GM18519 (cell line): ENCODE measurements around the gene GPBAR1.

ENCODE experiments used
- ATAC-seq: cut with Tn5 transposase; IDR thresholded peaks from one replicate; pipeline ENCODE4 v1.9.1; 2021; ENCODE audit warnings: mild to moderate bottlenecking, moderate library complexity; ENCODE audit not compliant: unreplicated experiment, low FRiP score

The GPBAR1 gene

DNA sequence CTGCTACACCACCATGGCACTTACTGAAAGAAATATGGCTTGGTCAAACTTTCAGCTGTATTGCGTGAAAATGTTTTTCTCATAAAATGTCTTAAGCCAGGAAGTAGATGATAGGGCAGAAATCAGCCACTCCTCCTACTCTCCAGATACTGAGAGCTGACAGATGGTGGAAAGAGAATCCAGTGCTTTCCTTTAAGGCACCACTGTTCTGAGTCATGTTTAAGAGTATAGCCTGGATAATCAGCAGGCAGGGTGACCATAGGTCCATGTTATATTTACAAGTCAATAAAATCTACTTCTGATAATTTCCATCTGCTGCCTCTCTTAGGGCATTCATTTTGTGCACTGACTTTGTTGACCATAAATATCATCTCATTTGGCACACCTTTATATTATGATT, 21.9 kb upstream of the GPBAR1 start:
- ATAC-seq, result no peak

DNA sequence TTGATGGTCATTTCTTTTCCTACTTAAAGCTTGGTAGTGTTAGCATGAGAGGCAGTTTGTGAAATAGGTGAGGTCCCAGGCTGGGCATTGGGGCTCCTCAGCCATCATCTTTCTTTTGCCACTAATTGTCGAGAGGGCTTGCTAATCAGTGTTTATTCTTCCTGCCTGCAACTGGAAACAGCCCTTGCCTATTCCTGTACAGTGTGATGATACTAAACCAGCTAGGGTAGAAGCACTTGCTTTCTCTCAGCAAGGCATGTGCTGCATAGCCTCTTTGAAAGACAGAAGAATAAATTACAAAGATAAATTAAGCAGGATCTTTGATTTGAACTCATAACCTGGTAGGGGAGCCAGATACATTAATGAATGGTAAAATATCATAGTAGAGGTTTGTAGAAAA, 16.6 kb upstream of the GPBAR1 start:
- no peak for ATAC-seq

DNA sequence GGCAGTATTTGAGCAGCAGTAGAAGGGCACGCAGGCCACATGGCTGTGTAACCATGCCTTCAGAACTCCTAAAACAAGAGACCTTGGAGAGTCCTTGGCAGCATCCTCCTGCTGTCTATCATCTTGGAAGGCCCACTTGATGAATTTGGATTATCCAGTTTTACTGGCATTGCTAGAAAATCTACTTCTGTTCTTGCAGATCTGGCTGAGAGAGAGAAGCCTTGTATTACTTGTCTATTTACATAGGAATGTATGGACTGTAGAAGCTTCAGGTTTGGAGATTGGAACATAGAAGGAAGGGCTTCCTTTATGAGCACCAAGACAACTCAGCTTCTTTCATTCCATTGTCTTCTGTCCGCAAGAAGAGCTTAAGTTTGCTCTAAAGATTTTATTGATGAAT, 16.1 kb upstream of the GPBAR1 start:
- no peak for ATAC-seq

DNA sequence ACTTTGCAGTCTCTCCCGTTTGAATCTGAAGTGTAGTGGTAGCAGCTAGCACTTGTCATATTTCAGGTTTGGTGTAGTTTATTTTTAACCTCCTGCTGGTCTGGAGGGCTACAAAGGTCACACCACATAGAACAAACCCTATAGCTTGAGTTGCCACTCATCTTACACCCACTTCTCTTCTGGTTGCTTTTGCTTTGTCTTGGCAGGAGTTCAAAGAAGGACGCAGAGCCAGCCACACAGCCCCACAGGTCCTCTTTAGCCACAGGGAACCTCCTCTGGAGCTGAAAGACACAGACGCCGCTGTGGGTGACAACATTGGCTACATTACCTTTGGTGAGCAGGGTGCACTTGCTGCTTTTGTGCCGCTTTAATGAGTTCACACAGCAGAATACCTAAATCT, 15.6 kb upstream of the GPBAR1 start:
- ATAC-seq, result no peak

DNA sequence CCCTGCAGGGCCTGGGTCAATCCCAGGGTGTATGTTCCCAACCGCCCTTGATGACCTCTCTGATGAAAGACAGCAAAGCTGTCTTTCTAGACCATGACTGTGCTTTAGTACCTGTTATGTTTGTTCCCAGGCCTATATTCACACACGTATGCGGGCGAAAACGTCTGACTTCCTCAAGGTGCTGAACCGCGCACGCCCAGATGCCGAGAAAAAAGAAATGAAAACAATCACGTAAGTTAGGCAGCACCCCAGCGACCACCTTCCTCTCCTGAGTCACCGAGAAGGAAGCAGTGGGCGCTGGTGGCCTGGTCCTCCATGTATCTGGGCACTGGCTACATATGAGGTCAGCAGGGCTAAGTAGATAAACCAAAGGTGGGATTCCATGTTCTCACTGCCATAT, 11.1 kb upstream of the GPBAR1 start:
- no peak for ATAC-seq

DNA sequence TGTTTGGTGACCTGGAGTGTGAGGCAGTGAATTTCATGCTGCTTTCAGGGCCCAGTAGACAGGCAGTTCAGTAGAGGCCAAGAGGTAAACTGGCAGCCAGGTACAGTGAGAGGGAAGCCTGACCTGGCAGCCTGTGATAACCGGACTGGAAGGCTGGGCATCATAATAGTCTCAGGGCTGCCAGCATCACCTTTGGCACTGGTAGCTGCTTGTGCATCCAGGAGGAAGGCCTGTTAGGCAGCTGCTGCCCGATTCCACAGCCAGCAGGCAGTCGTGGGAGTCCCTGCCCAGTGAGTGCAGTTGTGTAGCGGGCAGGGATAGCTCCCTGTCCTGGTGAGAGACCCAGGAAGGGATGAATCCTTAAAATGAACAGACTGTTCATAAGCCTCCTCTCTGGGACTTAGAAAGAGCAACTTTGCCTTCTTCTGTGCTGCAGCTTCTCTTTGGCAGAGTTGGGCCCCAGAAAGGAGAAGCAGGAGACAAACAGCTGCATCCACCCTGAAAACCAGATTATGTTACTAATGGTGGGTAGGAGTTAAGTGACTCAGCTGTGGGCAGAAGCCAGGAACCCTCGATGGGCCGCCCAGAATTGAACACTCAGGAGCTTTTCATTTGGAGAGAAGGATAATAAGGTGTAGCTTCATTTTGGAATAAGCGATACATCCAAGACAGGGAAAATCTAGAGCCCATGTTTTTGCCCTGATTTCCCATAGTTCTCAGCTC, 8.1 kb upstream of the GPBAR1 start:
- no peak for ATAC-seq

DNA sequence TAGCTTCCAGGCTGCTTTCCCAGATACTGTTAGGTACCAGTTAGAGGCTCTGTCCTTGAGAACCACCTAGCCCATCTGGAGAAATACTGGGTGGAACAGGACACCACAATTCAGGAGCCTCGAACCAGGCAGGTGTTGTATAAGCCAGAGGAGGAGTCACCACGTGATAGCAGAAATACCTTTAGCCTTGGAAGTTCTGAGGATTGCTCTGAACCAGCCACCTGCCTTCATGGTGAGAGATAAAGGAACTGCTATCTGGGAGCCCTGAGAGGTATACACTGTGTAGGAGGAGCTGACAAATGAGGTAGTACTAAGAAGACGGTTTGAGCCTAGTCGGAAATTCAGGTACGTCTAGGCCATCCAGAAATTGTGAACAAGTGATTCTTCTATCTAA, 7.6 kb upstream of the GPBAR1 start:
- ATAC-seq, result no peak

DNA sequence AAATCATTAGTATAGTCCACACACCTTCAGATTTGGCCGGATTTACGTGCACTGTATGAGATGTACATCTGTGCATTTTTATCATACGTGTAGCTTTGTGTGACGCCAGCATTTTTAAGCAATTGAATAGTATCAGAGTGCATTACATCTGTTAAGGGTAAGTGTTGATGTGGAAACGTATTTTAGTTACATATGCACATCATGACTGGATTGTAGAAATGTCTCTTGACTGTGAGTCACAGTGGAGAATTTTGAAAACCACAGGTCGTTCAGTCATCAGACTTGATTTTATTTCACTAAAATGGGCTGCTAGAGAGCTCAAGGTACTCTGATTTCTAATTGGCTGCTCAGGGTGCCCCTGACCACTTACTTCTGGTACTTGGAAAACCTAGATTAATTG, 5.4 kb upstream of the GPBAR1 start:
- no peak for ATAC-seq

DNA sequence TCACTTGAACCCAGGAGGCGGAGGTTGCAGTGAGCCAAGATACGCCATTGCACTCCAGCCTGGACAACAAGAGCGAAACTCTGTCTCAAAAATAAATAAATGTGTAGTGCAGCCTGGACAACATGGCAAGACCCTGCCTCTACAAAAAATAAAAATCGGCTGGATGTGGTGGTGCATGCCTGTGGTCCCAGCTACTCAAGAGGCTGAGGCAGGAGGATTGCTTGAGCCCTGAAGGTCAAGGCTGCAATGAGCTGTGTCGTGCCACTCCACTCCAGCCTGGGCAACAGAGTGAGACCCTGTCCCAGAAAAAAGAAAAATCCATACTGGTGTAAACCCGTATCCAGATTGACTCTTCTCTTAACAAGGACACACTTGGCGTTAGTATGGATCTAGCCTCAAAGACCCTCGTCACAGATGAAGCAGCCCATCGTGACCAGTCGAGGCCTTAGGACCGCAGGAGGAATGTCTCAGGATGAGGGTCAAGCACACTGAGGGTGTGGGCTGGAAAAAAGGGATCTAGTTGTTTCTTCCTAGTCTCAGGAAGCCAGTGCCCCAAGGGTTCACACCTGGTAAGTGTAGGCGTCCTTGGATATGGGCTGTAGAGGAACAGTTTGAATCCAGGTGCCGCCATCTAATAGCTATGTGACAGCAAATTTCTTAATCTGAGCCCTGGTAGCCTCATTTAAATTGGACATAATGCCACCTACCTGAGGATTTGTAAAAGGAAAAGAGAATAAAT, 4.0 kb upstream of the GPBAR1 start:
- no peak for ATAC-seq

DNA sequence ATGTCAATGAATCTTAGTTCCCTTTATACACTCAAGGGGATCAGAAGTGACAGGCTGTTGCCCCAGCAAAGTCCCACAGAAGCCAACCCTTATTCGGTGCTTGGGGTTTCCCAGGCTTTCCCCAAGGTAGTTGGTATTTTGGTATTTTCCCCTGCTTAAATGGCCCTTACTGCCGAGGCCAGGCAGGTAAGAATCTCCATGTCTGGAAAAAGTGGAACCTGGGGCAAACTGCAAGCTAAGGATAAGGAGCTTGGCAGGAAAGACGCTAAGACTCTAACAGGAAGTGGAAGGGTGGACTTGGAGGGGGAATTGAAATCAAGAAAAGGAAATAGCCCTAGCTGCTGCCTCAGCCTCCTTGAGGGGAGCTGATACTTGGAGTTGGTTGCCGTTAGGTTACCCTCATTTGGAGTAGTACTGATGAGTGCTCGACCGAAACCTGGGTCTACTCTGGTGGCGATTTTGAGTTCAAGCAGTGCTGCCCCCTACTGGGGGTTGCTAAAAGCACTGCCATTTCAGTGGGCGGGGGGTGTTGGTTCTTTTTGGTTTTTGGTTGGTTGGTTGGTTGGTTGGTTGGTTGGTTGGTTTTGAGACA, 3.3 kb upstream of the GPBAR1 start:
- ATAC-seq, result peak; percentile 76

DNA sequence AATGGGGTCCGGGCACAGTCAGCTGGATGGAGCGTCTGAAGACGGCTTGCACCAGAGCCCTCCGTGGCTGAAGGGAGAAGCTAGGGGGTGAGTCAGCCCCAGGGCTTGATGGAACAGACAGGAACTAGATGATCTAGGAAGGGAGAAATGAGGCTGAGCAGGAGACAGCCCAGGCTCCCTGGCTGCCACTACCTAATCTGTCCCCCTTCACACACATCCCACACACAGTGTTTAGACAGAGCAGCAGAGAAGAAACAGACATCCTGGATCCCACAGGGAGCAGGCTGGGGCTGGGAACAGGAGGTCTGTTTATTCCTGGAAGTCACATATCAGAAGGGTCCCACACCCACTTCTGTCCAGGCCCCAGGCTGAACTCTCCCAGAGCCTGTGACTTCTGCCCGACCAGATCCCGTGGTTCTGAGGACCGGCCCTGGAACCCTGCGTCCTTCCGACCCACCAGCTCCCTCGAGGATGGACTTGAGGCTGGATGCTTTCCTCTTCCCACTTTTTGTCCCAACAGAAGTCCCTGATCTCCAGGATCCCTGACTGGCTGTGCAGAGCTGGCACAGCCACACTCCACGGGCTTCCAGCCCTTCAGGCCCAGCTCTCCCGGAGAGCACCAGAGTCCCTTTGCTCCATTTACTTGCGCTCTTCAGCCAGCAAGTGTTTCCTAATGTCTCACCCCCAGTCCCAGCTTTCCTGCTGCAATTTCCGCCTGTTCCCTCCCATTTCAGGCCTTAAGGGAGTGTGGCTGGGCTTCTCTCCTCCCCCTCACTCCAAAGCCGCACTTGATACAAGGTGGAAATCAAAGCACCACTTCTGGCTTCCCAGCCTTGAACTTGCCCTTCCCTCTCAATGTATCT, 1.5 kb upstream of the GPBAR1 start:
- no peak for ATAC-seq

DNA sequence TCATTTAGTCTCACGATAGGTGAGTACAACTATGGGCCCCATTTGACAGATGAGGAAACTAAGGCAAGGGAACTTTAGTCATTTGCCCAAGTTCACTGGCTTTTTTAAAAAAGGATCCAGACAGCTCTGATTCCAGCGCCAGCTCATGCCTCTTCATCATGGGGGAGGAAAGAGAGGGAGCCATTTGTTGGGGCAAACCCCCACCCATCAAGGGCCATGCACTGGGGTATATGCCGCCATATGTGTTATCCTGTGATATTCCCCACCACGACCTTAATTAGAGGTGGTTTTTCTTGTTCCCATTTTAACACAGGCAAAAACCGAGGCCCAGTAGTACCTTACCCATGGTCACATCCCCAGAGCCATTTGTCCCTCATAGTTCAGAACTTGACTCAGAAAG, 649 bp upstream of the GPBAR1 start:
- no peak for ATAC-seq

DNA sequence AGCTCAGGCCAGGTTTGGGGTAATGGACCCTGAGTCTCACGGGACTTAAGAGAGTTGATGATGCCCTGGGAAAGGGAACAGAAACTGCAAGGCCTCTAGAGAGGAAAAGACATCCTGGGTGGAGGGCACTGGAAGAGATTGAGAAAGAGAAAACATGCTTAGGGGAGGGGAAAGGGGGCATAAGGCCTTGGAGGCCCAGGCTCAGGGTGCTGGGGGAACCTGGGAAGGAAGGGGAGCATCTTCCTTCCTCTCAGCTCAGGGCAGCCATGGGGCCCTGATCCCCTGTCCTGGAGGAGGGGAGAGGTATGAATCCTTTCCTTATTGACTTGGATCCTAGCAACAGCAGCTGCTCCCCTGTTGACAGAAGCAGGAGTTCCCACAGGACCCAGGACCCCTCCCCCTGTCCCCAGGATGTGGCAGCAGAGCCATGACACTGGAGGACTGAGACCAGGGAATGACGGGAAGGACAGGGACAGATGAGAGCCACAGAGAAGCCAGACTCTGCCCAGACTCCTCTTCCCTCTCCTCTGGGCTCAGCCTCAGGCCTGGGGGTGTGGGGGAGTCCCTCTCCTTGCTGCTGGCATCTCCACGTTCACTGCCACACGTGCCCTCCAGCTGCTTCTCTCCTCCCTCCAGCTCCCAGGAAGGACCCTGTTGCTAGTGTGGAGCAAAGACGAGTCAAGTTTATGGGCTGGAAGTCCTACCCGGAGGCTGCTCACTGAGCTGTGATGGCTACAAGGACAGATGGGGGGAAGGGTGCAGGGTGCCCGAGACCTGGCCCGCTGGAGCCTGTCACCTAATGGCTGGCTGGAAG, 815 bp downstream of the GPBAR1 start:
- no peak for ATAC-seq

DNA sequence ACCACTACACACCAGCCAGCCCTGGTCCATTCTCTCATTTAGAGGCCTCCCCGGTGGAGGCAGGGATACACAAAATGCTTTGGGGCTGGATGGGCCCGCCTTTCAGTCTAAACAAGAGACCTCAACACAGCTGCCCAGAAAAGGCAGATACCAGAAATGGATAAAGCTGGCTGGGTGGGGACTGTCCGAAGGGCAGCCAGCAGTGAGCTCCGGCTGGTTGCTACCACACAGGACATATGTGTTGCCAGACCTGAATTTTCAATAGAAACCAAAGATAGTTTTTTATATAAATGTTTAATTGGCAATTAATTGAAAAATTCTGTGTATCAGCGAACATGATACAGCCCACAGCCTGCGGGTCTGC, 1.4 kb downstream of the GPBAR1 start:
- no peak for ATAC-seq

DNA sequence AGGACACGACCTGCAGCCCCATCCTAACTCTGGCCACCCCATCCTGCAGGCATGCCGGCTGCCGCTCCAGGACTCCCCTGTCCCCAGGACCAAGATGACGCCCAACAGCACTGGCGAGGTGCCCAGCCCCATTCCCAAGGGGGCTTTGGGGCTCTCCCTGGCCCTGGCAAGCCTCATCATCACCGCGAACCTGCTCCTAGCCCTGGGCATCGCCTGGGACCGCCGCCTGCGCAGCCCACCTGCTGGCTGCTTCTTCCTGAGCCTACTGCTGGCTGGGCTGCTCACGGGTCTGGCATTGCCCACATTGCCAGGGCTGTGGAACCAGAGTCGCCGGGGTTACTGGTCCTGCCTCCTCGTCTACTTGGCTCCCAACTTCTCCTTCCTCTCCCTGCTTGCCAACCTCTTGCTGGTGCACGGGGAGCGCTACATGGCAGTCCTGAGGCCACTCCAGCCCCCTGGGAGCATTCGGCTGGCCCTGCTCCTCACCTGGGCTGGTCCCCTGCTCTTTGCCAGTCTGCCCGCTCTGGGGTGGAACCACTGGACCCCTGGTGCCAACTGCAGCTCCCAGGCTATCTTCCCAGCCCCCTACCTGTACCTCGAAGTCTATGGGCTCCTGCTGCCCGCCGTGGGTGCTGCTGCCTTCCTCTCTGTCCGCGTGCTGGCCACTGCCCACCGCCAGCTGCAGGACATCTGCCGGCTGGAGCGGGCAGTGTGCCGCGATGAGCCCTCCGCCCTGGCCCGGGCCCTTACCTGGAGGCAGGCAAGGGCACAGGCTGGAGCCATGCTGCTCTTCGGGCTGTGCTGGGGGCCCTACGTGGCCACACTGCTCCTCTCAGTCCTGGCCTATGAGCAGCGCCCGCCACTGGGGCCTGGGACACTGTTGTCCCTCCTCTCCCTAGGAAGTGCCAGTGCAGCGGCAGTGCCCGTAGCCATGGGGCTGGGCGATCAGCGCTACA, 2.1 kb downstream of the GPBAR1 start:
- no peak for ATAC-seq

DNA sequence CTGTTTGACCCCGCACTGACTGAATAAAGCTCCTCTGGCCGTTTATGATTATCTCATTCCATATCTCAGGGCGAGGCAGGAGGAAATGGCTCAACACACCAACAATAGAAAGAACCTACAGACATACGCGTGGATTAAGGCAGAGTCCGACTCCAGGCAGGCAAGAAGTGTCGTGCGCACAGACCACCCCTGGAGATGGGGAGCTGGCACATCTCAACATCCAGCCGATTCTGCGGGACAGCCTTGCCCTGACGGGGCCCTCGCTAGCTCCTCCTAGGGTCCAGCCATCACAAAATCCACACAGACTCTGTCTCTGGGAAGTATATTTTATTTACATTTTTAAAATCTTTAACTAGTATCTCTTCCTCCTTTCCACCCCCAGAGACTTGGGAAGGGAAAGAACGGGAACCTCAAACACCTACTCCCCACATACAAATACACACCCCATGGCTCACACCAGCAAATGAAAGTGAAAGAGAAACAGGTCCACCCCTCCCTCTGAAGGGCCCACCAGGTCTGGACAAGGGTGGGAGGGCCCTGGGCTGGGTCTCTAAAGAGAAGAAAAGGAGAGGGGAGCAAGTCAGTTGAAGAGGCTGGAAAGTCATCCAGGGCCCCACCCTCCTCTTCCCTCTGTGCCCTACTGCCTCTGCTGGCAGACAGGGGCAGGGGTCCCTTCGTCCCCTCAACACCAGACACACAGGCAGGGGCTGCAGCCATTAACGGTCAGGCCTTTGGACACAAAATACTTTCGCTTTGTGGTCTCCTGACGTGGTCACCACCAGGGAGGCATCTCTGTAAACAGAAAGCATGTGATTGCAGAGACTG, 3.2 kb downstream of the GPBAR1 start:
- ATAC-seq, result no peak

DNA sequence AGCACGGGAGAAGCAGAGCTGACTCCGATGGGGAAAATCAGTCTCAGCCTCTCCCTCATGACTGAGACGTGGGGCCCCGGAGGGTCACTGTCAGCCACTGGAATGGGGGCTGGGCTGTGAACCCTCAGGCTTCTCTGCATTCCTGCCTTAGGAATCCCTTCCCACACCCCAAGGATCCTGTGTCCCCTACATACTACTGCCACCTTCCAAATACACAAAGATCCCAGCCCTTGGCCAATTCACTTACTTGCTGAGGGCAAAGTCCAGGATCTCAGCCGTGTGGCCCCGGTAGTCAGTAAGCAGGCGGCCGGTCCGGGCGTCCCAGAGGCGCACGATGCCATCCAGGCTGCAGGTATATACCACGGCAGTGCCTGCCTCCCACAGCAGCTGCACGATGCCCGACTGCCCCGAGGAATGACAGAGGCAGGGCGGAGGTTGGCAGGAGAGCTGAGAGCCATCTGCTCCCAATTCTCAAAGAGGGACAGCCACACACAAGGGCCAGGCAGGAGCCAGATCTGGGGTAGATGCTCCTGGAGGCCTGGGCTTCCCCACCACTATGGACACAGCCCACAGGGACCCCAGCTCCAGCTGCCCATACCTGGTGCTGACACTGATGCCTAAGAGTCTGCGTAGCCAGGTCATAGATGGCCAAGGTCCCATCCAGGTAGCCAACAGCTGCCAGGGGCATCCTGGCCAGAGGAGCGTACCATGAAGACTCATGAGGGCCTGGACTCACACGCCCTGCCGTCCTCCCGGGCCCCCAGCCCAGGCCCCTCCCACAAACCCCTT, 4.2 kb downstream of the GPBAR1 start:
- ATAC-seq, result no peak

DNA sequence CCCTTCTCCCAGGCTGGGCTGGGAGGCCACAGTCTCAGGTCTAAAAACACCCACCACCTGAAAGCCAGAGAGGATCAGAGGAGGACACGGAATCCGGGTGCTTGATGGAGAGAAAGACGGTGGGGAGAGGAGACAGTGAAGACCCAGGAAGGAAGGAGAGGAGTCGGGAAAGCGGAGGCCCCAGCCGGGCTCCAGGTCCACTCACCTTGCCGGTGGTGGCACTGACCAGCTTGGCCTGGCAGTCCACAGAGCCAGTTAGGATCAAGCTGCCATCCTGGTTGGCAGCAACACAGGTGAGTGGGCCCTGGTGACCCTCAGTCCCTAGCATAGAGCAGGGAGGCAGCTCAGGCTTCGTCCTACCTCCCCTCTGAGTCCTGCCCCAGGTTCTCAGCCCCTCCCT, 4.8 kb downstream of the GPBAR1 start:
- ATAC-seq, result no peak
